Brain pericyte (primary cell): ENCODE data around the gene ANKRD20A1.
"Not testable (repeated sequence)": the region's sequence is repeated elsewhere in the genome, so short reads cannot be mapped to it uniquely, and the experiment has no call there.

Experiments
- DNase-seq: peaks from one replicate; pipeline ENCODE4 v3.0.0-alpha.2; 2012; ENCODE audit warnings: low read depth, low spot score

ANKRD20A1 gene

GRCh38 chr9:67858871-67859270, at the start of gene ANKRD20A1:
TSS of gene ANKRD20A1 (plus strand) at chr9:67858931. CDS start at chr9:67859427, 496 bp downstream.
- DNase-seq: not testable (repeated sequence)

GRCh38 chr9:67832088-67832487, 26.6 kb upstream of the ANKRD20A1 start:
- DNase-seq: not testable (repeated sequence)
